ENCODE results near the gene ACTN1.

Gene ACTN1

GRCh38 chr14:68891851-68892660, 87.0 kb downstream of the ACTN1 start:
- DNase-seq (ENCODE audit: low read depth in 1 of 2, low spot score in 1 of 2), result no peak

GRCh38 chr14:68890173-68890931, 88.8 kb downstream of the ACTN1 start:
- no peak for DNase-seq (ENCODE audit: low read depth in 1 of 2, low spot score in 1 of 2)

GRCh38 chr14:68888883-68889282, 90.2 kb downstream of the ACTN1 start:
- DNase-seq (ENCODE audit: low read depth in 1 of 2, low spot score in 1 of 2), result no peak

GRCh38 chr14:68888025-68888850, 90.9 kb downstream of the ACTN1 start:
- no peak for DNase-seq (ENCODE audit: low read depth in 1 of 2, low spot score in 1 of 2)

- no peak for DNase-seq (ENCODE audit: low read depth in 1 of 2, low spot score in 1 of 2)
These were observed 93.0 kb downstream of the ACTN1 start for GRCh38 chr14:68886109-68886434.

- DNase-seq (ENCODE audit: low read depth in 1 of 2, low spot score in 1 of 2), result no peak
These were observed 93.6 kb downstream of the ACTN1 start for GRCh38 chr14:68885226-68886108.

GRCh38 chr14:68884031-68885030, 94.8 kb downstream of the ACTN1 start:
- no peak for DNase-seq (ENCODE audit: low read depth in 1 of 2, low spot score in 1 of 2)

GRCh38 chr14:68882235-68882634, 96.9 kb downstream of the ACTN1 start:
- no peak for DNase-seq (ENCODE audit: low read depth in 1 of 2, low spot score in 1 of 2)

GRCh38 chr14:68881396-68881795, 97.7 kb downstream of the ACTN1 start:
- DNase-seq (ENCODE audit: low read depth in 1 of 2, low spot score in 1 of 2), result no peak

- no peak for DNase-seq (ENCODE audit: low read depth in 1 of 2, low spot score in 1 of 2)
These were observed 98.5 kb downstream of the ACTN1 start for GRCh38 chr14:68880581-68881105.

GRCh38 chr14:68879841-68880575, 99.1 kb downstream of the ACTN1 start:
- no peak for DNase-seq (ENCODE audit: low read depth in 1 of 2, low spot score in 1 of 2)

GRCh38 chr14:68879321-68879781, 99.8 kb downstream of the ACTN1 start:
- DNase-seq (ENCODE audit: low read depth in 1 of 2, low spot score in 1 of 2), result no peak

GRCh38 chr14:68878908-68879307, 100.2 kb downstream of the ACTN1 start:
- no peak for DNase-seq (ENCODE audit: low read depth in 1 of 2, low spot score in 1 of 2)

GRCh38 chr14:68877993-68878575, 101.0 kb downstream of the ACTN1 start:
- no peak for DNase-seq (ENCODE audit: low read depth in 1 of 2, low spot score in 1 of 2)

GRCh38 chr14:68876976-68877375, 102.1 kb downstream of the ACTN1 start:
- DNase-seq (ENCODE audit: low read depth in 1 of 2, low spot score in 1 of 2), result no peak

- no peak for DNase-seq (ENCODE audit: low read depth in 1 of 2, low spot score in 1 of 2)
These were observed 104.4 kb downstream of the ACTN1 start for GRCh38 chr14:68874746-68875155.

GRCh38 chr14:68873376-68873775, 105.7 kb downstream of the ACTN1 start:
- DNase-seq (ENCODE audit: low read depth in 1 of 2, low spot score in 1 of 2), result no peak

- DNase-seq (ENCODE audit: low read depth in 1 of 2, low spot score in 1 of 2), result no peak
These were observed 107.7 kb downstream of the ACTN1 start for GRCh38 chr14:68871392-68871791.
